ENCODE results near the gene FRMD6. TPM values are rescaled to one million over a fixed set of nuclear protein-coding genes. Genes with fewer than 3 reads are reported as not detected.

Gene FRMD6
- polyA plus RNA-seq, 1 experiment = 507 TPM

DNA sequence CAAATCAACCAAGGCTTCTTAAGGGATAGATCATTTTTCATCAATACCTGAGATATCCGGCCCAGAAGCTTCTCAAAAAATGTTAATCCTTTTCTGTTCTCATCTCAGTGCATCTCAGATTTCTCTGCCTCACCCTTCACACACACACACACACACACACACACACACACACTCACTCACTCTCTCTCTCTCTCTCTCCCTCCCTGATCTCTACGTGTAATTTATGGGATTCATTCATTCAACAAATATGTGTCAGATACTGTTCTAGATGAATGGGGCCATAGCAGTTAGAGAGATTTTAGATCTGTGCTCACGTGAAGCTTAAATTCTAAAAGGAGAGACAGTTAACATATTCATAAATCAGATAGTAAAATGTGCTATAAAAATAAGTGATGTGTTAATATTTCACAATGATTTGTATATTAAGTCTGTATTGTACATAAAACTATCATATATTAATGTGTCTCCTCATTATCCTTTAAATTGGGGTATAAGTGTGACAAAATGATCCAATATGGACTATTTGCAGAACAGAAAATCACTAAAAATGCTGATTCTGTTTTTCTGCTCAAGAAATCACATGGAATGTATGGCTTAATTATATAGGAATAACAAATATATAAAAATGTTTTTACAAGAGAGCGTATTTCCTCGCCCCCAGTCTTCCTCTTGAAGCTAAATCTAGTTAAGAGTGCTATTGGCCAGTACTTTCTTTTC, 7.3 kb upstream of the FRMD6 start:
- CTCF ChIA-PET = interaction anchor here (1.0 kb wide), 1 partner anchor 132 kb away, joined by 5 read pairs; no protein-coding TSS in a partner anchor
- DNase-seq (ENCODE audit: low read depth) = no peak

GRCh38 chr14:51648296-51648695, 3.4 kb upstream of the FRMD6 start:
- no peak for DNase-seq (ENCODE audit: low read depth)
- H3K4me3 ChIP-seq (ENCODE audit: low read depth, low read length) = no peak overlapping the region
- CTCF ChIA-PET = no interaction called here
- TF ChIP-seq, protein P1, sequence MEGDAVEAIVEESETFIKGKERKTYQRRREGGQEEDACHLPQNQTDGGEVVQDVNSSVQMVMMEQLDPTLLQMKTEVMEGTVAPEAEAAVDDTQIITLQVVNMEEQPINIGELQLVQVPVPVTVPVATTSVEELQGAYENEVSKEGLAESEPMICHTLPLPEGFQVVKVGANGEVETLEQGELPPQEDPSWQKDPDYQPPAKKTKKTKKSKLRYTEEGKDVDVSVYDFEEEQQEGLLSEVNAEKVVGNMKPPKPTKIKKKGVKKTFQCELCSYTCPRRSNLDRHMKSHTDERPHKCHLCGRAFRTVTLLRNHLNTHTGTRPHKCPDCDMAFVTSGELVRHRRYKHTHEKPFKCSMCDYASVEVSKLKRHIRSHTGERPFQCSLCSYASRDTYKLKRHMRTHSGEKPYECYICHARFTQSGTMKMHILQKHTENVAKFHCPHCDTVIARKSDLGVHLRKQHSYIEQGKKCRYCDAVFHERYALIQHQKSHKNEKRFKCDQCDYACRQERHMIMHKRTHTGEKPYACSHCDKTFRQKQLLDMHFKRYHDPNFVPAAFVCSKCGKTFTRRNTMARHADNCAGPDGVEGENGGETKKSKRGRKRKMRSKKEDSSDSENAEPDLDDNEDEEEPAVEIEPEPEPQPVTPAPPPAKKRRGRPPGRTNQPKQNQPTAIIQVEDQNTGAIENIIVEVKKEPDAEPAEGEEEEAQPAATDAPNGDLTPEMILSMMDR (IDR thresholded peaks at IDR 0.05; ENCODE audit: insufficient read depth, low read depth, low read length) = no peak
- no peaks in the 10 kb centered on the region; the same call in none of the 2 replicates for H3K36me3 ChIP-seq (ENCODE audit: control insufficient read depth, insufficient read depth, low read length)
- H3K27me3 ChIP-seq (ENCODE audit: control insufficient read depth, insufficient read depth, low read length) = no peaks in the 10 kb centered on the region
- POLR2A ChIA-PET = interaction anchor here (0.5 kb wide), 1 partner anchor 40 kb away, joined by 3 read pairs; no protein-coding TSS in a partner anchor

More for the DNA sequence above, 7.3 kb upstream of the FRMD6 start:
- H3K27me3 ChIP-seq (ENCODE audit: control insufficient read depth, insufficient read depth, low read length) = no peaks in the 10 kb centered on the region
- peaks cover 4% of the 10 kb centered on the region; the same call in 1 of the 2 replicates for H3K36me3 ChIP-seq (ENCODE audit: control insufficient read depth, insufficient read depth, low read length)
- no peak overlapping the region for H3K4me3 ChIP-seq (ENCODE audit: low read depth, low read length)
- TF ChIP-seq, protein P1 (IDR thresholded peaks at IDR 0.05; ENCODE audit: insufficient read depth, low read depth, low read length) = no peak
- POLR2A ChIA-PET = no interaction called here

DNA sequence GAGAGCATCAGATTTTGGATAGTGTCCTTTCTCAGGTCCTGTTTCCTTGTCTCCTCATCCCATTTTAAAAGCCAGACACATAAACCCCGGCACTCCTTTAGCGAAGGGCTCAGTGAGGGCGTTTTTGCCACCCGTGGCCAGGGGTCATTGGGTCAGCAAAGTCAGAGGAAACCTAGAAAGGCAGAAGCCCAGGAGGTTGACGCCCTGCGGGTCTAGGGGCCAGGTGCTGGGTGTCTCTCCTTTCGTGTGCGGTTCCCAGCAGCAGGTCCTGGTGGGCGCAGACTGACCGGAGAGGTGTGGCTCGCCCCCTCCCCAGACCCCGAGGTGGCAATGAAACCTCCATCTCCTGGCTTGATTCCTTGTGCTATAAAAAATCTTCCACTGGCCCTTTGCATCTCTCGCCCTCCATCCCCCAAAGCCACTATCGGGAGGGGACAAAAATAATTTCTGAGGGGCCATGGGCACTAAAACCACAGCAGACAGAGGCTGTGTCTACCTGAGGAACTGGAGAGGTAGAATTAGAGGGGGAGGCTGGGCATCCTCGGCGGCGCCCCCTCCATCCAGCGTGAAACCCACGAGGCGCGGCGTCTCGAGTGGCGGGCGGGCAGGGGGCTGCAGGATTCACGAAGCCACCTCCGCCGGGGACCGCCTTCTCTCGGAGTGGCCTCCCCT, 858 bp upstream of the FRMD6 start:
- Histone ChIP-seq H3K27me3 (ENCODE audit: control insufficient read depth, insufficient read depth, low read length) (no peaks in the 10 kb centered on the region), H3K4me3 (ENCODE audit: low read depth, low read length) (peak overlapping the region; percentile 65), H3K36me3 (ENCODE audit: control insufficient read depth, insufficient read depth, low read length) (no peaks in the 10 kb centered on the region; the same call in 1 of the 2 replicates)
- TF ChIP-seq, protein P1 (IDR thresholded peaks at IDR 0.05; ENCODE audit: insufficient read depth, low read depth, low read length) = no peak
- ChIA-PET POLR2A (interaction anchor here (0.6 to 1.1 kb wide), 15 partner anchors 21 to 689 kb away, joined by 3 to 11 read pairs (median 5); no protein-coding TSS in a partner anchor), CTCF (interaction anchor here (3.0 to 3.4 kb wide), 2 partner anchors 126 to 368 kb away, joined by 20 to 25 read pairs; no protein-coding TSS in a partner anchor)
- no peak for DNase-seq (ENCODE audit: low read depth)

- ChIA-PET CTCF (interaction anchor here (0.6 to 3.4 kb wide), 28 partner anchors 12 to 370 kb away, joined by 3 to 25 read pairs (median 4); no protein-coding TSS in a partner anchor), POLR2A (interaction anchor here (0.5 to 1.1 kb wide), 11 partner anchors 45 to 361 kb away, joined by 3 to 11 read pairs (median 5); no protein-coding TSS in a partner anchor)
- Histone ChIP-seq H3K4me3 (ENCODE audit: low read depth, low read length) (peak overlapping the region; percentile 87), H3K27me3 (ENCODE audit: control insufficient read depth, insufficient read depth, low read length) (no peaks in the 10 kb centered on the region), H3K36me3 (ENCODE audit: control insufficient read depth, insufficient read depth, low read length) (no peaks in the 10 kb centered on the region; the same call in 1 of the 2 replicates)
- no peak for DNase-seq (ENCODE audit: low read depth)
- TF ChIP-seq, protein P1 (IDR thresholded peaks at IDR 0.05; ENCODE audit: insufficient read depth, low read depth, low read length) = no peak
Measured at GRCh38 chr14:51652168-51653078, 713 bp downstream of the FRMD6 start.
